ENCODE measurements around the gene FGF7.

- TF ChIP-seq CTCF (IDR thresholded peaks at IDR 0.05; ENCODE audit: insufficient read depth, low read length) = no peak
- TF ChIP-seq POLR2AphosphoS5 (IDR thresholded peaks at IDR 0.05; ENCODE audit: low read depth) = no peak
- TF ChIP-seq REST (IDR thresholded peaks at IDR 0.05; ENCODE audit: insufficient replicate concordance, low read depth) = no peak
- TF ChIP-seq GABPA (IDR thresholded peaks at IDR 0.05; ENCODE audit: low read depth) = no peak
Measured at GRCh38 chr15:49428409-49429095, 5.5 kb downstream of the FGF7 start.
